Adrenal gland (tissue), 5 donors: Measurements from ENCODE around the gene ECI2.
A peak's percentile ranks its signal among the peaks of the same experiment; 100 is the strongest.

Experiments used
- POLR2A ChIP-seq, 2 donors: fragments of 450-650 bp; IDR thresholded peaks; one replicate each; pipeline ENCODE4 v1.6.1; 2017; ENCODE audit warnings: antibody characterized with exemption in 2 of 2, mild to moderate bottlenecking in 2 of 2, moderate library complexity in 1 of 2
- TF ChIP-seq, protein P1 (sequence below), 6 experiments: fragments of 450-650 bp in 4 of 6; fragments of 200-600 bp in 2 of 6; sonication (generic) in 1 of 6; IDR thresholded peaks; 1 replicate in 5 of 6; 2 replicates in 1 of 6; pipeline versions ENCODE4 v1.5.1 to v1.8.0; 2016 to 2021; ENCODE audit warnings: antibody characterized with exemption in 6 of 6, mild to moderate bottlenecking in 2 of 6, moderate library complexity in 1 of 6
- donor health status: DM: no; HTN: no; CAD: no.

DNA sequence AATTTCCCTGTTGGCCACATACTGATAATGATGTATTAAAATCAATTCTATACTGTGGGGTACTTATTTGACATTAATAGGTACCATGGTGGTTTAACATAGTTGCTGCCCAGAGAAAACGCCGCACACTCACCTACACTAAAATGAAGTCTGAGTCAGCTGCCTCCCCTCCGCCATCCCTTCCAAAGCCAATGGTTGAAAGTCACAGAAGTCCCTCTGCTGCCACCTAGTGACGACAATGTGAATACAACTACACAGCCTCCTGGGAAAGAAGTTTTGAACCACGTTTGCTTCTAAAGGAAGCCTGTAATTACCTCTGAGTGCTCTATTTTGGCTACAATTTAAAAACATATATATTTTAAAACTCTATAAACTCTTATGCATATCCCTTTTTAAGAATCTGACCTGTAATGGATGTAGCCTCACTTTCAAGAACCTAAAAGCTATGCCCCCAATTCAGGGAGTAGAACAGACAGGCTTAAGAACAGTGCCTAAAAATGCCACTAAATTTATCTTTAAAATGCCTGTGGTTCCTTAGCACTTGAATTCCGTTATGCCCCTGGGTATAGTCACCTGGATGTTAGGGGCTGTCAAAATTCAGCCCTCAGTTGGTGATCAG, 20.6 kb upstream of the ECI2 start:
- TF ChIP-seq, protein P1, sequence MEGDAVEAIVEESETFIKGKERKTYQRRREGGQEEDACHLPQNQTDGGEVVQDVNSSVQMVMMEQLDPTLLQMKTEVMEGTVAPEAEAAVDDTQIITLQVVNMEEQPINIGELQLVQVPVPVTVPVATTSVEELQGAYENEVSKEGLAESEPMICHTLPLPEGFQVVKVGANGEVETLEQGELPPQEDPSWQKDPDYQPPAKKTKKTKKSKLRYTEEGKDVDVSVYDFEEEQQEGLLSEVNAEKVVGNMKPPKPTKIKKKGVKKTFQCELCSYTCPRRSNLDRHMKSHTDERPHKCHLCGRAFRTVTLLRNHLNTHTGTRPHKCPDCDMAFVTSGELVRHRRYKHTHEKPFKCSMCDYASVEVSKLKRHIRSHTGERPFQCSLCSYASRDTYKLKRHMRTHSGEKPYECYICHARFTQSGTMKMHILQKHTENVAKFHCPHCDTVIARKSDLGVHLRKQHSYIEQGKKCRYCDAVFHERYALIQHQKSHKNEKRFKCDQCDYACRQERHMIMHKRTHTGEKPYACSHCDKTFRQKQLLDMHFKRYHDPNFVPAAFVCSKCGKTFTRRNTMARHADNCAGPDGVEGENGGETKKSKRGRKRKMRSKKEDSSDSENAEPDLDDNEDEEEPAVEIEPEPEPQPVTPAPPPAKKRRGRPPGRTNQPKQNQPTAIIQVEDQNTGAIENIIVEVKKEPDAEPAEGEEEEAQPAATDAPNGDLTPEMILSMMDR (IDR thresholded peaks at IDR 0.05) = peak; percentile 78 to 87 (median 84)
- no peak for TF ChIP-seq POLR2A (IDR thresholded peaks at IDR 0.05)
